K562 (cell line): ENCODE measurements around the gene KRTAP29-1. TPM values are rescaled to one million over a fixed set of nuclear protein-coding genes. Genes with fewer than 3 reads are reported as not detected.

Experiments used
- ATAC-seq: fragments of 200-7000 bp; cut with Tn5 transposase; 3 replicates; pipeline ENCODE4 v1.9.1; 2020; ENCODE audit warnings: moderate library complexity
- BruUV-seq: library from RNA; stranded (reverse); fragments of 400-500 nt; replicated peaks from 2 replicates; lab custom pipeline; 2021; lab: Mats Ljungman, UMichigan
- CTCF ChIA-PET: fragments of 300-600 bp; formaldehyde crosslinking; extraction: SDS; loops from one replicate; lab custom pipeline; 2021; ENCODE audit warnings: low intra/inter-chr PET ratio; lab: Yijun Ruan, JAX
- POLR2A ChIA-PET: fragments of 300-600, 350-650 bp; sonication (Branson Sonifier 250); formaldehyde crosslinking; extraction: SDS; loops from one replicate; lab custom pipeline; 2021; ENCODE audit warnings: antibody characterized with exemption, inconsistent platforms; lab: Yijun Ruan, JAX
- DNase-seq, 4 experiments: peaks; one replicate each; pipeline versions ENCODE4 v3.0.0 to v3.0.0-alpha.2; 2011 to 2018; ENCODE audit warnings: low spot score in 3 of 4, mixed read lengths in 3 of 4; ENCODE audit errors: extremely low read depth in 1 of 4
- FAIRE-seq: peaks from 2 replicates; lab custom pipeline; 2011; peaks lifted over from hg19 to GRCh38; lab: Jason Lieb, UNC
- H2AFZ ChIP-seq: 2 replicates; pipeline ENCODE4 v1.6.0; 2011; ENCODE audit warnings: low read depth, low read length, control low read depth, inconsistent platforms
- H3K27ac ChIP-seq: fragments of 200-600 bp; 3 replicates; pipeline ENCODE4 v1.8.0; 2011; ENCODE audit warnings: low read depth, mild to moderate bottlenecking, control low read depth, inconsistent platforms, low read length, moderate library complexity, mixed read lengths; ENCODE audit errors: extremely low read depth
- H3K27me3 ChIP-seq, 2 experiments: fragments of 300-600 bp in 1 of 2; 2 replicates in 1 of 2; 3 replicates in 1 of 2; pipeline versions ENCODE4 v1.6.0 to v1.8.0; 2011; ENCODE audit warnings: inconsistent platforms in 2 of 2, low read length in 2 of 2, mild to moderate bottlenecking in 1 of 2, mixed read lengths in 1 of 2, moderate library complexity in 1 of 2; ENCODE audit not compliant: control insufficient read depth in 2 of 2, insufficient read depth in 2 of 2
- H3K36me3 ChIP-seq: fragments of 300-600 bp; 3 replicates; pipeline ENCODE4 v1.8.0; 2011; ENCODE audit warnings: mild to moderate bottlenecking, low read length, inconsistent platforms; ENCODE audit not compliant: control insufficient read depth, insufficient read depth
- H3K4me1 ChIP-seq, 2 experiments: fragments of 200-600 bp in 1 of 2; replicated peaks in 1 of 2; 2 replicates in 1 of 2; 3 replicates in 1 of 2; pipeline versions ENCODE4 v1.5.1 to v1.8.0; 2011; ENCODE audit warnings: inconsistent platforms in 2 of 2, low read length in 2 of 2, mild to moderate bottlenecking in 1 of 2, mixed read lengths in 1 of 2, moderate library complexity in 1 of 2; ENCODE audit not compliant: control insufficient read depth in 2 of 2, insufficient read depth in 2 of 2
- H3K4me2 ChIP-seq: 2 replicates; pipeline ENCODE4 v1.6.1; 2011; ENCODE audit warnings: low read length, control low read depth, inconsistent platforms, mixed read lengths; ENCODE audit not compliant: insufficient read depth
- H3K4me3 ChIP-seq: fragments of 200-600 bp; sonication (generic), shearing (Covaris generic); 2 replicates; pipeline ENCODE4 v1.5.1; 2016; ENCODE audit warnings: control low read depth, inconsistent platforms
- H3K79me2 ChIP-seq: fragments of 200-600 bp; 3 replicates; pipeline ENCODE4 v1.8.0; 2011; ENCODE audit warnings: low read length, inconsistent platforms; ENCODE audit not compliant: control insufficient read depth, insufficient read depth
- H3K9ac ChIP-seq, 2 experiments: 2 replicates each; pipeline versions ENCODE4 v1.6.0 to v1.6.1; 2011; ENCODE audit warnings: low read depth in 2 of 2, low read length in 2 of 2, control low read depth in 1 of 2, inconsistent platforms in 1 of 2, mild to moderate bottlenecking in 1 of 2, mixed read lengths in 1 of 2; ENCODE audit not compliant: insufficient read depth in 1 of 2
- H3K9me1 ChIP-seq: one replicate; pipeline ENCODE4 v1.6.0; 2011; ENCODE audit warnings: inconsistent platforms, mild to moderate bottlenecking, low read length, moderate library complexity; ENCODE audit not compliant: control insufficient read depth, insufficient read depth
- H3K9me3 ChIP-seq: replicated peaks from 2 replicates; pipeline ENCODE4 v1.5.1; 2011; ENCODE audit warnings: low read depth, low read length, inconsistent platforms; ENCODE audit not compliant: control insufficient read depth, insufficient read depth
- H4K20me1 ChIP-seq: replicated peaks from 2 replicates; pipeline ENCODE4 v1.6.1; 2011; ENCODE audit warnings: low read length, inconsistent platforms, mixed read lengths; ENCODE audit not compliant: control insufficient read depth, insufficient read depth
- GABPB2 ChIP-seq: fragments of 250-450 bp; sonication (Bioruptor Pico); conservative IDR thresholded peaks from 2 replicates; pipeline ENCODE4 v1.5.1; 2021; ENCODE audit warnings: mild to moderate bottlenecking
- HNRNPUL1 ChIP-seq: fragments of 200-400 bp; formaldehyde crosslinking; IDR thresholded peaks from 2 replicates; pipeline ENCODE4 v1.6.1; 2017; ENCODE audit warnings: low read length
- JUNB ChIP-seq: fragments of 450-650 bp; formaldehyde crosslinking; conservative IDR thresholded peaks from 2 replicates; pipeline ENCODE4 v1.4.0; 2020; ENCODE audit warnings: mild to moderate bottlenecking
- KAT2B ChIP-seq: IDR thresholded peaks from one replicate; pipeline ENCODE4 v1.6.1; 2012; ENCODE audit warnings: low read depth, mild to moderate bottlenecking, control low read depth, inconsistent platforms, low read length, moderate library complexity
- KLF10 ChIP-seq: fragments of 250-450 bp; sonication (Bioruptor Pico); IDR thresholded peaks from 2 replicates; pipeline ENCODE4 v1.6.1; 2021; ENCODE audit warnings: matching md5 sums
- MCM3 ChIP-seq: fragments of 450-650 bp; IDR thresholded peaks from 2 replicates; pipeline ENCODE4 v1.6.1; 2016
- NFXL1 ChIP-seq: fragments of 450-650 bp; formaldehyde crosslinking; IDR thresholded peaks from 2 replicates; pipeline ENCODE4 v1.4.0; 2021; ENCODE audit warnings: mild to moderate bottlenecking
- WGBS: fragments of 100-300 bp; shearing (Covaris generic); methylation state at CpG from one replicate; pipeline ENCODE4 v1.1.6; 2016; ENCODE audit warnings: low coverage, mixed read lengths; ENCODE audit not compliant: insufficient coverage; ENCODE audit errors: missing lambda C conversion rate; 5-methylcytosine and 5-hydroxymethylcytosine counted together
- in situ Hi-C: fragments of 300-500 bp; cut with MboI; formaldehyde crosslinking; loops from 4 replicates; pipeline ENCODE4 v1.15.0; 2018; ENCODE audit warnings: inconsistent platforms, mixed read lengths
- intact Hi-C: fragments of 100-400 bp; cut with micrococcal nuclease; formaldehyde crosslinking; loops from 2 replicates; pipeline ENCODE4 v1.14.2; 2022
- polyA plus RNA-seq, 8 experiments: library from polyadenylated mRNA; depleted of rRNA in 4 of 8; stranded (reverse) in 5 of 8; unstranded in 3 of 8; fragments of >200 nt; fragmentation: Nextera tagmentation in 2 of 8; fragmentation: Illumina TruSeq in 1 of 8; extraction: Ambion mirVana in 2 of 8; extraction: Trizol in 1 of 8; gene quantifications; 2 replicates each; pipeline versions ENCODE4 v1.2.1 to v1.2.3, GENCODE V29; 2011 to 2014; ENCODE audit warnings: inconsistent platforms in 1 of 8, missing spikeins in 1 of 8
- total RNA-seq, 7 experiments: library from RNA; depleted of rRNA in 6 of 7; stranded (reverse); fragments of >200 nt in 6 of 7; fragmentation: Illumina TruSeq in 2 of 7; extraction: Trizol in 2 of 7; gene quantifications; 2 replicates each; pipeline versions ENCODE4 v1.2.1 to v1.2.3, GENCODE V29; 2011 to 2021; ENCODE audit warnings: low replicate concordance in 1 of 7
- TF ChIP-seq, protein P1 (sequence below): sonication (generic); formaldehyde crosslinking; IDR thresholded peaks from 2 replicates; pipeline ENCODE4 v1.8.0; 2022; ENCODE audit warnings: mild to moderate bottlenecking, missing genetic modification reagents

Gene KRTAP29-1
- total and polyA plus RNA-seq, 9 of the 15 experiments (the other 6 are each of a cell fraction or from before 2014, with no cell fraction given) = not detected

GRCh38 chr17:41264599-41264998 lies 38.1 kb downstream of the KRTAP29-1 start:
- H3K27ac ChIP-seq = no peak overlapping the region
- POLR2A ChIA-PET = no interaction called here
- TF ChIP-seq MCM3 (no peak), KLF10 (CRISPR knock-in tag) (no peak), GABPB2 (no peak), JUNB (CRISPR knock-in tag) (no peak), HNRNPUL1 (no peak), KAT2B (no peak), NFXL1 (CRISPR knock-in tag) (no peak)
- TF ChIP-seq, protein P1, sequence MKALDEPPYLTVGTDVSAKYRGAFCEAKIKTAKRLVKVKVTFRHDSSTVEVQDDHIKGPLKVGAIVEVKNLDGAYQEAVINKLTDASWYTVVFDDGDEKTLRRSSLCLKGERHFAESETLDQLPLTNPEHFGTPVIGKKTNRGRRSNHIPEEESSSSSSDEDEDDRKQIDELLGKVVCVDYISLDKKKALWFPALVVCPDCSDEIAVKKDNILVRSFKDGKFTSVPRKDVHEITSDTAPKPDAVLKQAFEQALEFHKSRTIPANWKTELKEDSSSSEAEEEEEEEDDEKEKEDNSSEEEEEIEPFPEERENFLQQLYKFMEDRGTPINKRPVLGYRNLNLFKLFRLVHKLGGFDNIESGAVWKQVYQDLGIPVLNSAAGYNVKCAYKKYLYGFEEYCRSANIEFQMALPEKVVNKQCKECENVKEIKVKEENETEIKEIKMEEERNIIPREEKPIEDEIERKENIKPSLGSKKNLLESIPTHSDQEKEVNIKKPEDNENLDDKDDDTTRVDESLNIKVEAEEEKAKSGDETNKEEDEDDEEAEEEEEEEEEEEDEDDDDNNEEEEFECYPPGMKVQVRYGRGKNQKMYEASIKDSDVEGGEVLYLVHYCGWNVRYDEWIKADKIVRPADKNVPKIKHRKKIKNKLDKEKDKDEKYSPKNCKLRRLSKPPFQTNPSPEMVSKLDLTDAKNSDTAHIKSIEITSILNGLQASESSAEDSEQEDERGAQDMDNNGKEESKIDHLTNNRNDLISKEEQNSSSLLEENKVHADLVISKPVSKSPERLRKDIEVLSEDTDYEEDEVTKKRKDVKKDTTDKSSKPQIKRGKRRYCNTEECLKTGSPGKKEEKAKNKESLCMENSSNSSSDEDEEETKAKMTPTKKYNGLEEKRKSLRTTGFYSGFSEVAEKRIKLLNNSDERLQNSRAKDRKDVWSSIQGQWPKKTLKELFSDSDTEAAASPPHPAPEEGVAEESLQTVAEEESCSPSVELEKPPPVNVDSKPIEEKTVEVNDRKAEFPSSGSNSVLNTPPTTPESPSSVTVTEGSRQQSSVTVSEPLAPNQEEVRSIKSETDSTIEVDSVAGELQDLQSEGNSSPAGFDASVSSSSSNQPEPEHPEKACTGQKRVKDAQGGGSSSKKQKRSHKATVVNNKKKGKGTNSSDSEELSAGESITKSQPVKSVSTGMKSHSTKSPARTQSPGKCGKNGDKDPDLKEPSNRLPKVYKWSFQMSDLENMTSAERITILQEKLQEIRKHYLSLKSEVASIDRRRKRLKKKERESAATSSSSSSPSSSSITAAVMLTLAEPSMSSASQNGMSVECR = no peak
- TF ChIP-seq, all 486 proteins: peak for 0
- no peaks in the 10 kb centered on the region for H3K36me3 ChIP-seq
- H3K9me1 ChIP-seq = no peaks in the 10 kb centered on the region
- no peak overlapping the region for H3K9ac ChIP-seq
- H2AFZ ChIP-seq = no peak overlapping the region
- H4K20me1 ChIP-seq = no peaks in the 10 kb centered on the region
- FAIRE-seq (no peak), ATAC-seq (no peak), DNase-seq (peak in 3 of 4 experiments; percentile 0)
- H3K4me2 ChIP-seq = no peak overlapping the region
- H3K4me1 ChIP-seq = no peaks in the 10 kb centered on the region
- in situ Hi-C loops = no loop called here
- H3K79me2 ChIP-seq = no peaks in the 10 kb centered on the region
- CTCF ChIA-PET = no interaction called here
- H3K27me3 ChIP-seq = no peaks in the 10 kb centered on the region
- no peaks in the 10 kb centered on the region for H3K9me3 ChIP-seq
- H3K4me3 ChIP-seq = no peak overlapping the region
- intact Hi-C loops = no loop called here
- 0% methylated on average over 3 of the region's 3 CpGs for WGBS
- no TSS peak for BruUV-seq
